ENCODE measurements around the gene PIK3AP1.
"Not testable (repeated sequence)": the region's sequence is repeated elsewhere in the genome, so short reads cannot be mapped to it uniquely, and the experiment has no call there.

DNA sequence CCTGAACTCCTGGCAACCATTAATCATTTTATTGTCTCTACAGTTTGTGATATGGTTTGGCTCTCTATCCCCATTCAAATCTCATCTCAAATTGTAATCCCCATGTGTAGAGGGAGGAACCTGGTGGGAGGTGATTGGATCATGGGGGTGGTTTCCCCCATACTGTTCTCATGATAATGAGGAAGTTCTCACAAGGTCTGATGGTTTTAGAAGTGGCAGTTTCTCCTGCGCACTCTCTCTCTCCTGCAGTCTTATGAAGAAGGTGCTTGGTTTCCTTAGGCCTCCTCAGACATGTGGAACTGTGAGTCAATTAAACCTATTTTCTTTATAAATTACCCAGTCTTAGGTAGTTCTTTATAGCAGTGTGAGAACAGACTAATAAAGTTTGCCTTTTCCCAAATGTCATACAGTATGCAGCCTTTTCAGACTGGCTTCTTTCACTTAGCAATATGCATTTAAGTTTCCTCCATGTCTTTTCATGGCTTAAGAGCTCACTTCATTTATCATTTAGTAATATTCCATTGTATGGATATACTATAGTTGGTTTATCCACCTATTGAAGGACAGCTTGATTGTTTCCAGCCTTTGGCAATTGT is 17.1 kb upstream of the PIK3AP1 start:
- TF ChIP-seq POLR2A (IDR thresholded peaks at IDR 0.05; ENCODE audit: low read length); REST (IDR thresholded peaks at IDR 0.05); JUN (IDR thresholded peaks at IDR 0.05); RFX5 (IDR thresholded peaks at IDR 0.05); CTCF (IDR thresholded peaks at IDR 0.05): not testable (repeated sequence)
- TF ChIP-seq, protein P1, sequence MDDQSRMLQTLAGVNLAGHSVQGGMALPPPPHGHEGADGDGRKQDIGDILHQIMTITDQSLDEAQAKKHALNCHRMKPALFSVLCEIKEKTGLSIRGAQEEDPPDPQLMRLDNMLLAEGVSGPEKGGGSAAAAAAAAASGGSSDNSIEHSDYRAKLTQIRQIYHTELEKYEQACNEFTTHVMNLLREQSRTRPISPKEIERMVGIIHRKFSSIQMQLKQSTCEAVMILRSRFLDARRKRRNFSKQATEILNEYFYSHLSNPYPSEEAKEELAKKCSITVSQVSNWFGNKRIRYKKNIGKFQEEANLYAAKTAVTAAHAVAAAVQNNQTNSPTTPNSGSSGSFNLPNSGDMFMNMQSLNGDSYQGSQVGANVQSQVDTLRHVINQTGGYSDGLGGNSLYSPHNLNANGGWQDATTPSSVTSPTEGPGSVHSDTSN (IDR thresholded peaks at IDR 0.05), result not testable (repeated sequence)
